IMR-90 (cell line): ENCODE results near the gene SPPL3. TPM values are rescaled to one million over a fixed set of nuclear protein-coding genes. Genes with fewer than 3 reads are reported as not detected.

Experiments
- ATAC-seq: fragments of 200-7000 bp; cut with Tn5 transposase; 2 replicates; pipeline ENCODE4 v1.9.1; 2020; ENCODE audit warnings: low read depth, mild to moderate bottlenecking, moderate library complexity
- BruUV-seq: library from RNA; stranded (reverse); fragments of 400-500 nt; replicated peaks from 2 replicates; lab custom pipeline; 2021; lab: Mats Ljungman, UMichigan
- CTCF ChIA-PET: fragments of 300-600 bp; formaldehyde crosslinking; extraction: SDS; loops from one replicate; lab custom pipeline; 2021; ENCODE audit warnings: antibody characterized with exemption; lab: Yijun Ruan, JAX
- POLR2A ChIA-PET: fragments of 300-600 bp; sonication (Branson Sonifier 250); formaldehyde crosslinking; loops from one replicate; lab custom pipeline; 2022; ENCODE audit warnings: antibody characterized with exemption; ENCODE audit not compliant: unreplicated experiment; lab: Charles Lee
- DNase-seq: peaks from one replicate; pipeline ENCODE4 v3.0.0; 2013
- H2AFZ ChIP-seq: replicated peaks from 2 replicates; pipeline ENCODE3; 2013; ENCODE audit warnings: low read length, mild to moderate bottlenecking; ENCODE audit not compliant: poor library complexity
- H2AK5ac ChIP-seq: 2 replicates; pipeline ENCODE4 v1.6.1; 2013; ENCODE audit warnings: low read depth, low read length, inconsistent platforms
- H2AK9ac ChIP-seq: replicated peaks from 2 replicates; pipeline ENCODE3; 2013; ENCODE audit warnings: mild to moderate bottlenecking, low read depth, low read length, moderate library complexity; ENCODE audit not compliant: poor library complexity
- H2BK120ac ChIP-seq: 2 replicates; pipeline ENCODE4 v1.6.1; 2013; ENCODE audit warnings: low read depth, low read length, inconsistent platforms
- H2BK15ac ChIP-seq: 3 replicates; pipeline ENCODE4 v1.6.1; 2013; ENCODE audit warnings: low read depth, low read length, inconsistent platforms
- H2BK20ac ChIP-seq: 2 replicates; pipeline ENCODE4 v1.6.1; 2013; ENCODE audit warnings: low read depth, mild to moderate bottlenecking, inconsistent platforms, low read length, moderate library complexity
- H2BK5ac ChIP-seq: 2 replicates; pipeline ENCODE4 v1.6.1; 2013; ENCODE audit warnings: mild to moderate bottlenecking, low read depth, low read length, inconsistent platforms; ENCODE audit not compliant: poor library complexity, severe bottlenecking
- H3K14ac ChIP-seq: replicated peaks from 2 replicates; pipeline ENCODE4 v1.6.1; 2013; ENCODE audit warnings: low read depth, low read length, inconsistent platforms
- H3K18ac ChIP-seq: 2 replicates; pipeline ENCODE4 v1.6.1; 2013; ENCODE audit warnings: low read depth, low read length, control low read depth
- H3K23ac ChIP-seq: 2 replicates; pipeline ENCODE4 v1.6.1; 2013; ENCODE audit warnings: low read depth, low read length, inconsistent platforms
- H3K27ac ChIP-seq: 2 replicates; pipeline ENCODE4 v1.5.1; 2013; ENCODE audit warnings: mild to moderate bottlenecking, control low read depth, low read length; ENCODE audit not compliant: insufficient read depth
- H3K27me3 ChIP-seq: 2 replicates; pipeline ENCODE4 v1.6.1; 2013; ENCODE audit warnings: low read length; ENCODE audit not compliant: control insufficient read depth, insufficient read depth
- H3K36me3 ChIP-seq: 2 replicates; pipeline ENCODE4 v1.6.1; 2013; ENCODE audit warnings: low read length, mixed read lengths; ENCODE audit not compliant: control insufficient read depth, insufficient read depth
- H3K4ac ChIP-seq: 2 replicates; pipeline ENCODE4 v1.6.1; 2013; ENCODE audit warnings: low read depth, low read length, inconsistent platforms
- H3K4me1 ChIP-seq: 2 replicates; pipeline ENCODE4 v1.6.1; 2013; ENCODE audit warnings: low read length, mixed read lengths; ENCODE audit not compliant: control insufficient read depth, insufficient read depth
- H3K4me2 ChIP-seq: 2 replicates; pipeline ENCODE4 v1.6.1; 2013; ENCODE audit warnings: low read depth, mild to moderate bottlenecking, control low read depth, low read length, moderate library complexity
- H3K4me3 ChIP-seq: 2 replicates; pipeline ENCODE4 v1.5.1; 2013; ENCODE audit warnings: low read depth, mild to moderate bottlenecking, control low read depth, low read length, moderate library complexity; ENCODE audit not compliant: insufficient read depth
- H3K56ac ChIP-seq: 2 replicates; pipeline ENCODE4 v1.6.1; 2013; ENCODE audit warnings: low read length, inconsistent platforms; ENCODE audit not compliant: insufficient read depth; ENCODE audit errors: extremely low read depth
- H3K79me1 ChIP-seq, 2 experiments: 2 replicates each; pipeline ENCODE4 v1.6.1; 2013; ENCODE audit warnings: low read length in 2 of 2, inconsistent platforms in 1 of 2, low read depth in 1 of 2
- H3K9ac ChIP-seq: 2 replicates; pipeline ENCODE4 v1.6.1; 2013; ENCODE audit warnings: low read depth, low read length, control low read depth
- H3K9me1 ChIP-seq: 2 replicates; pipeline ENCODE4 v1.6.1; 2013; ENCODE audit warnings: low read length, inconsistent platforms; ENCODE audit not compliant: insufficient read depth
- H3K9me3 ChIP-seq: 2 replicates; pipeline ENCODE4 v1.6.1; 2013; ENCODE audit warnings: low read length; ENCODE audit not compliant: control insufficient read depth, insufficient read depth
- H4K20me1 ChIP-seq: 2 replicates; pipeline ENCODE4 v1.6.1; 2013; ENCODE audit warnings: low read length, inconsistent platforms; ENCODE audit not compliant: insufficient read depth
- H4K5ac ChIP-seq: 2 replicates; pipeline ENCODE4 v1.6.1; 2013; ENCODE audit warnings: mild to moderate bottlenecking, low read depth, low read length, control low read depth
- H4K8ac ChIP-seq, 2 experiments: 2 replicates each; pipeline ENCODE4 v1.6.1; 2013; ENCODE audit warnings: low read depth in 2 of 2, low read length in 2 of 2, control low read depth in 1 of 2, inconsistent platforms in 1 of 2
- H4K91ac ChIP-seq: 2 replicates; pipeline ENCODE4 v1.6.1; 2013; ENCODE audit warnings: low read depth, low read length, inconsistent platforms; ENCODE audit not compliant: insufficient read depth
- BHLHE40 ChIP-seq: fragments of 150-350 bp; IDR thresholded peaks from 2 replicates; pipeline ENCODE4 v1.6.1; 2016; ENCODE audit warnings: mild to moderate bottlenecking, low read depth, low read length
- CEBPB ChIP-seq: IDR thresholded peaks from 2 replicates; pipeline ENCODE4 v1.6.1; 2012; ENCODE audit warnings: low read depth, low read length, improper control_type of control experiment
- CHD1 ChIP-seq: IDR thresholded peaks from 2 replicates; pipeline ENCODE4 v1.6.1; 2012; ENCODE audit warnings: low read depth, low read length, improper control_type of control experiment
- FOS ChIP-seq: fragments of 150-350 bp; IDR thresholded peaks from 2 replicates; pipeline ENCODE4 v1.6.1; 2016; ENCODE audit warnings: low read depth, low read length
- MAFK ChIP-seq: IDR thresholded peaks from 2 replicates; pipeline ENCODE4 v1.6.1; 2012; ENCODE audit warnings: low read depth, low read length, improper control_type of control experiment
- MAZ ChIP-seq: IDR thresholded peaks from 2 replicates; pipeline ENCODE4 v1.6.1; 2012; ENCODE audit warnings: low read depth, mild to moderate bottlenecking, low read length, improper control_type of control experiment, moderate library complexity, borderline replicate concordance
- MXI1 ChIP-seq: IDR thresholded peaks from 2 replicates; pipeline ENCODE4 v1.6.1; 2012; ENCODE audit warnings: low read depth, mild to moderate bottlenecking, low read length, moderate library complexity, borderline replicate concordance
- NFE2L2 ChIP-seq: fragments of 150-350 bp; IDR thresholded peaks from 2 replicates; pipeline ENCODE4 v1.6.1; 2016; ENCODE audit warnings: low read depth, mild to moderate bottlenecking, low read length
- POLR2A ChIP-seq: IDR thresholded peaks from 2 replicates; pipeline ENCODE4 v1.6.1; 2012; ENCODE audit warnings: mild to moderate bottlenecking, low read depth, low read length
- RAD21 ChIP-seq: IDR thresholded peaks from 2 replicates; pipeline ENCODE4 v1.6.1; 2012; ENCODE audit warnings: low read length, improper control_type of control experiment
- RCOR1 ChIP-seq: IDR thresholded peaks from 2 replicates; pipeline ENCODE4 v1.6.1; 2012; ENCODE audit warnings: mild to moderate bottlenecking, low read length, improper control_type of control experiment; ENCODE audit not compliant: insufficient replicate concordance
- RFX5 ChIP-seq: IDR thresholded peaks from 2 replicates; pipeline ENCODE4 v1.8.0; 2012; ENCODE audit warnings: low read depth, mild to moderate bottlenecking, low read length, moderate library complexity
- SMC3 ChIP-seq: fragments of 150-350 bp; IDR thresholded peaks from 2 replicates; pipeline ENCODE4 v1.6.1; 2016; ENCODE audit warnings: low read depth, mild to moderate bottlenecking, antibody characterized with exemption, low read length, moderate library complexity
- WGBS, 2 experiments: methylation state at CpG; one replicate each; pipeline versions ENCODE4 v1.1.5 to v1.1.7; 2013; ENCODE audit warnings: missing lambda C conversion rate in 2 of 2; ENCODE audit not compliant: insufficient read length in 1 of 2; ENCODE audit errors: extremely low coverage in 2 of 2; 5-methylcytosine and 5-hydroxymethylcytosine counted together
- dilution Hi-C: fragments of 300-500 bp; cut with HindIII; formaldehyde crosslinking; loops from one replicate; pipeline ENCODE4 v1.14.3; 2018; ENCODE audit warnings: low sequenced_read_pairs; ENCODE audit not compliant: unreplicated experiment
- in situ Hi-C: fragments of 300-500 bp; cut with MboI; formaldehyde crosslinking; loops from 3 replicates; pipeline ENCODE4 v1.14.3; 2019; ENCODE audit warnings: low sequenced_read_pairs, inconsistent platforms, mixed read lengths
- intact Hi-C: fragments of 100-400 bp; cut with micrococcal nuclease; formaldehyde crosslinking; loops from 2 replicates; pipeline ENCODE4 v1.10.0; 2022
- polyA plus RNA-seq, 3 experiments: library from polyadenylated mRNA; depleted of rRNA; stranded (reverse); fragments of >200 nt; gene quantifications; 2 replicates each; pipeline ENCODE4 v1.2.3, GENCODE V29; 2012; ENCODE audit warnings: low replicate concordance in 1 of 3
- total RNA-seq: library from RNA; depleted of rRNA; stranded (reverse); fragments of >200 nt; gene quantifications from 2 replicates; pipeline ENCODE4 v1.2.3, GENCODE V29; 2012
- TF ChIP-seq, protein P1 (sequence below): fragments of 150-350 bp; IDR thresholded peaks from 2 replicates; pipeline ENCODE4 v1.6.1; 2016; ENCODE audit warnings: low read depth, mild to moderate bottlenecking, low read length, moderate library complexity, borderline replicate concordance
- TF ChIP-seq, protein P2 (sequence below): fragments of 150-350 bp; IDR thresholded peaks from 2 replicates; pipeline ENCODE4 v1.6.1; 2017; ENCODE audit warnings: mild to moderate bottlenecking, antibody characterized with exemption, low read length, low read depth
- TF ChIP-seq, protein P3 (sequence below): conservative IDR thresholded peaks from 2 replicates; pipeline ENCODE4 v1.5.1; 2012; ENCODE audit warnings: mild to moderate bottlenecking, low read depth, low read length, improper control_type of control experiment

The SPPL3 gene
- total and polyA plus RNA-seq, 2 of the 4 experiments (the other 2 are of a cell fraction) = 1.6 to 18.0 TPM

DNA sequence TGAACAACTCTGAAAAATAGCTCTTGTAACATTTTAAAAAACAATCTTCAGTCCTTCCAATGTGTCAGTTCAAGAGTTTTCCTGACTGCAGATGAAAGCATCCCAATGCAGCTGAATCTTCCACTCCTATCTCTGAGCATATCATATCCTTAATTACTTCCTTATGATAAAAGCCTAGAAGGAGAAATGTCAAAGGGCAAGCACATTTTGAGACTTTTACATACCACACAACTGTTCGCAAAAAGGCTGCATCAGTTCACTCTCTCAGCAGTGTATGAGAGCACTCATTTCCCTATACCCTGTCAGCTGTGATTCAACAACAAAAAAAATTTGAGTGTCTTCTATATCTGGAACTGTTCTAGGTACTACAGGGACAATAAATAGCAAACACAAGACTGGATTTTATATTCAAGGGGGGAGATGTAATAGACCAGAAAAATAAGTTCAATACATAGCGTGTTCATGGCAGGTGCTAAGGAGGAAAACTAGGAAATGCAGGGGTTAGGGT is 112.4 kb downstream of the SPPL3 start:
- Histone ChIP-seq H3K36me3 (peaks cover 1% of the 10 kb centered on the region; the same call in 1 of the 2 replicates), H3K79me1 (peaks cover 6 to 12% of the 10 kb centered on the region in 2 experiments; a peak in 1 of 4 replicates), H2AK5ac (no peak overlapping the region), H2BK120ac (no peak overlapping the region), H3K56ac (no peak overlapping the region), H3K4me1 (no peaks in the 10 kb centered on the region), H4K91ac (no peak overlapping the region), H4K8ac (no peak overlapping the region), H3K27ac (no peak overlapping the region), H2AFZ (no peak overlapping the region), H2BK20ac (no peak overlapping the region), H2AK9ac (no peak overlapping the region), H2BK15ac (no peak overlapping the region), H3K4me2 (no peak overlapping the region), H3K4me3 (no peak overlapping the region), H3K18ac (no peak overlapping the region), H3K4ac (no peak overlapping the region), H3K9me3 (peaks cover 13% of the 10 kb centered on the region), H3K27me3 (no peaks in the 10 kb centered on the region), H3K23ac (no peak overlapping the region), H2BK5ac (no peak overlapping the region), H4K5ac (no peak overlapping the region), H4K20me1 (no peaks in the 10 kb centered on the region), H3K9ac (no peak overlapping the region), H3K9me1 (no peaks in the 10 kb centered on the region), H3K14ac (no peak overlapping the region)
- in situ Hi-C loops = no loop called here
- DNase-seq (no peak), ATAC-seq (no peak)
- BruUV-seq = no TSS peak
- TF ChIP-seq FOS (no peak), MXI1 (no peak), POLR2A (no peak), RFX5 (no peak), BHLHE40 (no peak), NFE2L2 (no peak), CEBPB (no peak), MAFK (no peak), RCOR1 (no peak), RAD21 (no peak), SMC3 (no peak), MAZ (no peak), CHD1 (no peak)
- TF ChIP-seq, protein P1, sequence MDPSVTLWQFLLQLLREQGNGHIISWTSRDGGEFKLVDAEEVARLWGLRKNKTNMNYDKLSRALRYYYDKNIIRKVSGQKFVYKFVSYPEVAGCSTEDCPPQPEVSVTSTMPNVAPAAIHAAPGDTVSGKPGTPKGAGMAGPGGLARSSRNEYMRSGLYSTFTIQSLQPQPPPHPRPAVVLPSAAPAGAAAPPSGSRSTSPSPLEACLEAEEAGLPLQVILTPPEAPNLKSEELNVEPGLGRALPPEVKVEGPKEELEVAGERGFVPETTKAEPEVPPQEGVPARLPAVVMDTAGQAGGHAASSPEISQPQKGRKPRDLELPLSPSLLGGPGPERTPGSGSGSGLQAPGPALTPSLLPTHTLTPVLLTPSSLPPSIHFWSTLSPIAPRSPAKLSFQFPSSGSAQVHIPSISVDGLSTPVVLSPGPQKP = no peak
- TF ChIP-seq, protein P2, sequence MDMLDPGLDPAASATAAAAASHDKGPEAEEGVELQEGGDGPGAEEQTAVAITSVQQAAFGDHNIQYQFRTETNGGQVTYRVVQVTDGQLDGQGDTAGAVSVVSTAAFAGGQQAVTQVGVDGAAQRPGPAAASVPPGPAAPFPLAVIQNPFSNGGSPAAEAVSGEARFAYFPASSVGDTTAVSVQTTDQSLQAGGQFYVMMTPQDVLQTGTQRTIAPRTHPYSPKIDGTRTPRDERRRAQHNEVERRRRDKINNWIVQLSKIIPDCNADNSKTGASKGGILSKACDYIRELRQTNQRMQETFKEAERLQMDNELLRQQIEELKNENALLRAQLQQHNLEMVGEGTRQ = no peak
- TF ChIP-seq, protein P3, sequence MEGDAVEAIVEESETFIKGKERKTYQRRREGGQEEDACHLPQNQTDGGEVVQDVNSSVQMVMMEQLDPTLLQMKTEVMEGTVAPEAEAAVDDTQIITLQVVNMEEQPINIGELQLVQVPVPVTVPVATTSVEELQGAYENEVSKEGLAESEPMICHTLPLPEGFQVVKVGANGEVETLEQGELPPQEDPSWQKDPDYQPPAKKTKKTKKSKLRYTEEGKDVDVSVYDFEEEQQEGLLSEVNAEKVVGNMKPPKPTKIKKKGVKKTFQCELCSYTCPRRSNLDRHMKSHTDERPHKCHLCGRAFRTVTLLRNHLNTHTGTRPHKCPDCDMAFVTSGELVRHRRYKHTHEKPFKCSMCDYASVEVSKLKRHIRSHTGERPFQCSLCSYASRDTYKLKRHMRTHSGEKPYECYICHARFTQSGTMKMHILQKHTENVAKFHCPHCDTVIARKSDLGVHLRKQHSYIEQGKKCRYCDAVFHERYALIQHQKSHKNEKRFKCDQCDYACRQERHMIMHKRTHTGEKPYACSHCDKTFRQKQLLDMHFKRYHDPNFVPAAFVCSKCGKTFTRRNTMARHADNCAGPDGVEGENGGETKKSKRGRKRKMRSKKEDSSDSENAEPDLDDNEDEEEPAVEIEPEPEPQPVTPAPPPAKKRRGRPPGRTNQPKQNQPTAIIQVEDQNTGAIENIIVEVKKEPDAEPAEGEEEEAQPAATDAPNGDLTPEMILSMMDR = no peak
- ChIA-PET CTCF (no interaction called here), POLR2A (no interaction called here)
- intact Hi-C loops = loop anchor here (10.0 kb wide), 1 partner anchor 113 kb away; the partner anchor contains the start of gene SPPL3
- no CpG with 5 or more reads among the region's 2 CpGs for WGBS, 2 experiments
- dilution Hi-C loops = no loop called here
